Fibroblast of lung (primary cell): ENCODE data around the gene NCR3LG1.

ENCODE experiments used
- CTCF ChIP-seq, 2 donors: IDR thresholded peaks in 1 of 2; conservative IDR thresholded peaks in 1 of 2; 1 replicate in 1 of 2; 2 replicates in 1 of 2; pipeline ENCODE4 v1.5.1; 2011 to 2012; ENCODE audit warnings: low read length in 2 of 2, control low read depth in 1 of 2, inconsistent platforms in 1 of 2, low read depth in 1 of 2, mild to moderate bottlenecking in 1 of 2
- EZH2 ChIP-seq: IDR thresholded peaks from 2 replicates; pipeline ENCODE4 v1.5.1; 2012; ENCODE audit warnings: low read length, control low read depth, mild to moderate bottlenecking; ENCODE audit errors: missing control alignments

DNA sequence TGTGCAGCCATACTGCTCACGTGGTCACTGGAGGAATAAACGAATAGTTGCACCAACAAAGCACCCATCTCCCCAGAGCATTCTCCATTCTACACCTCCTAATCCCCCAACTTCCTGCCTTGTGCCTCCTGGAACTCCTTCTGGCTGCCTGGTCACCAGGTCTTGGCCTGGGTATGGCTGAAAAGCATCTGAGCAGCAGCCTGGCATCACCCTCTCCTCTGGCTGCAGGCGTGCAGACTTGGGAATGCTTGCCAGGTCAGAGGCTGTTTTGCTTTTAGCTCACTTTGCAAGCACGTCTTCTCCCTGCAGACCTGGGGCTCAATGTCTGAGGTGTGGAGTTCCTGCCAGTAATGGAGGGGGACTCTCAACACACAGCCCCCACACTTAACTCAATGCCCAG is 70.2 kb downstream of the NCR3LG1 start:
- TF ChIP-seq CTCF (conservative IDR thresholded peaks at IDR 0.05 in 1 of 2, IDR thresholded peaks at IDR 0.05 in 1 of 2; ENCODE audit: low read depth in 1 of 2, low read length in 2 of 2), result no peak
- no peak for TF ChIP-seq EZH2
